Transverse colon (tissue), 4 donors: ENCODE data around the gene SSTR4. TPM values are rescaled to one million over a fixed set of nuclear protein-coding genes. Genes with fewer than 3 reads are reported as not detected.

ENCODE experiments used
- DNase-seq: peaks from one replicate; pipeline ENCODE4 v3.0.0-alpha.2; 2019
- H3K27ac ChIP-seq, 4 donors: fragments of 200-600 bp; sonication (generic); 2 replicates each; pipeline ENCODE4 v1.5.1; 2016 to 2018; ENCODE audit warnings: inconsistent platforms in 4 of 4
- H3K27me3 ChIP-seq: fragments of 200-600 bp; sonication (generic); 2 replicates; pipeline ENCODE4 v1.5.1; 2017; ENCODE audit warnings: inconsistent platforms
- H3K36me3 ChIP-seq, 4 donors: fragments of 200-600 bp; sonication (generic); 2 replicates each; pipeline ENCODE4 v1.5.1; 2017 to 2019; ENCODE audit warnings: inconsistent platforms in 4 of 4
- H3K4me1 ChIP-seq, 4 donors: fragments of 200-600 bp; sonication (generic); 2 replicates each; pipeline ENCODE4 v1.5.1; 2017 to 2020; ENCODE audit warnings: inconsistent platforms in 4 of 4
- H3K4me3 ChIP-seq, 4 donors: fragments of 200-600 bp; sonication (generic); 1 replicate in 1 of 4; 2 replicates in 3 of 4; pipeline versions ENCODE4 v1.5.1 to v1.6.1; 2017 to 2019; ENCODE audit warnings: inconsistent platforms in 4 of 4
- H3K9me3 ChIP-seq, 2 donors: fragments of 200-600 bp; sonication (generic); 2 replicates each; pipeline ENCODE4 v1.5.1; 2017 to 2019; ENCODE audit warnings: inconsistent platforms in 2 of 2
- CTCF ChIP-seq, 5 experiments: fragments of 200-600 bp in 3 of 5; fragments of 450-650 bp in 2 of 5; sonication (generic) in 3 of 5; IDR thresholded peaks; 1 replicate in 2 of 5; 2 replicates in 3 of 5; pipeline ENCODE4 v1.5.1; 2016 to 2017; ENCODE audit warnings: antibody characterized with exemption in 5 of 5, inconsistent platforms in 3 of 5, mild to moderate bottlenecking in 2 of 5, moderate library complexity in 1 of 5
- EP300 ChIP-seq: sonication (generic); formaldehyde crosslinking; IDR thresholded peaks from one replicate; pipeline ENCODE4 v1.6.1; 2017; ENCODE audit warnings: antibody characterized with exemption, low read depth
- POLR2A ChIP-seq: fragments of 450-650 bp; IDR thresholded peaks from one replicate; pipeline ENCODE4 v1.6.1; 2016; ENCODE audit warnings: antibody characterized with exemption, mild to moderate bottlenecking, moderate library complexity
- POLR2AphosphoS5 ChIP-seq, 3 donors: sonication (generic); formaldehyde crosslinking; IDR thresholded peaks; one replicate each; pipeline ENCODE4 v1.6.1; 2016; ENCODE audit warnings: antibody characterized with exemption in 3 of 3
- WGBS, 2 donors: methylation state at CpG; one replicate each; pipeline ENCODE4 v1.1.5; 2018; ENCODE audit warnings: low coverage in 1 of 2; 5-methylcytosine and 5-hydroxymethylcytosine counted together
- in situ Hi-C, 4 donors: fragments of 200-750 bp; cut with MboI; loops; one replicate each; pipeline versions ENCODE4 v1.15.0 to v1.15.1; 2017; ENCODE audit warnings: low sequenced_read_pairs in 3 of 4, low pct_ligation_motif_present in 1 of 4, low pct_unique_long_range_greater_than_20kb in 1 of 4
- intact Hi-C: fragments of 100-400 bp; cut with DNase I; formaldehyde crosslinking; loops from one replicate; pipeline ENCODE4 v1.15.1; 2023; ENCODE audit warnings: low total_unique reads
- total RNA-seq, 4 donors: library from RNA; depleted of rRNA; stranded (reverse); fragments of >200 nt; gene quantifications; one replicate each; pipeline ENCODE4 v1.1.0, GENCODE V29; 2016

The SSTR4 gene
- total RNA-seq, 4 donors from 2014 or later: not detected

- TF ChIP-seq CTCF (IDR thresholded peaks at IDR 0.05) (no peak), POLR2AphosphoS5 (IDR thresholded peaks at IDR 0.05) (no peak), POLR2A (no peak), EP300 (no peak)
- intact Hi-C loops (no loop called here), in situ Hi-C loops (no loop called here)
- Histone ChIP-seq H3K4me3 (peak overlapping the region in 2 of 4 donors; percentile 12 to 22), H3K9me3 (no peaks in the 10 kb centered on the region), H3K27ac (peak overlapping the region; percentile 64 to 74 (median 68)), H3K4me1 (no peaks in the 10 kb centered on the region), H3K36me3 (no peaks in the 10 kb centered on the region), H3K27me3 (no peaks in the 10 kb centered on the region)
- DNase-seq: no peak
- 86% methylated on average over 18 of the region's 23 CpGs; no CpG with 5 or more reads in 1 of the 2 donors for WGBS, 2 donors
Observed at GRCh38 chr20:23085436-23086055, 50.4 kb downstream of the SSTR4 start.

GRCh38 chr20:23086056-23086566, 51.0 kb downstream of the SSTR4 start, which contains the start of gene CD93:
TSS of gene CD93 (minus strand) at chr20:23086324. CDS start at chr20:23086192, 132 bp downstream.
- Histone ChIP-seq H3K9me3 (no peaks in the 10 kb centered on the region), H3K27ac (peak within 1 kb of the TSS; percentile 64 to 74 (median 68)), H3K4me1 (no peaks in the 10 kb centered on the region), H3K27me3 (no peaks in the 10 kb centered on the region), H3K36me3 (no peaks in the 10 kb centered on the region), H3K4me3 (peak within 1 kb of the TSS in 2 of 4 donors; percentile 12 to 22)
- no peak for DNase-seq
- in situ Hi-C loops: no loop called here
- intact Hi-C loops: no loop called here
- TF ChIP-seq POLR2AphosphoS5 (IDR thresholded peaks at IDR 0.05) (peak in 2 of 3 donors; percentile 10 to 29), EP300 (no peak), POLR2A (peak; percentile 25), CTCF (IDR thresholded peaks at IDR 0.05) (no peak)
- WGBS, 2 donors: 73% methylated on average over 25 of the region's 28 CpGs; no CpG with 5 or more reads in 1 of the 2 donors

- peak overlapping the region; percentile 64 to 74 (median 68) for H3K27ac ChIP-seq
- H3K4me3 ChIP-seq: no peak overlapping the region
- no peak for TF ChIP-seq EP300
- peak in 1 of 3 donors; percentile 11 for TF ChIP-seq POLR2AphosphoS5 (IDR thresholded peaks at IDR 0.05)
- H3K36me3 ChIP-seq: no peaks in the 10 kb centered on the region
- 60 to 71% methylated on average over 3 to 14 of the region's 14 CpGs for WGBS, 2 donors
- no peaks in the 10 kb centered on the region for H3K4me1 ChIP-seq
- peak; percentile 22 for DNase-seq
- in situ Hi-C loops: no loop called here
- H3K27me3 ChIP-seq: no peaks in the 10 kb centered on the region
- intact Hi-C loops: no loop called here
- no peaks in the 10 kb centered on the region for H3K9me3 ChIP-seq
Observed at GRCh38 chr20:23086931-23087411, 51.9 kb downstream of the SSTR4 start.

GRCh38 chr20:23087587-23088251, 52.6 kb downstream of the SSTR4 start:
- in situ Hi-C loops: no loop called here
- peak overlapping the region; percentile 64 to 74 (median 68) for H3K27ac ChIP-seq

More at GRCh38 chr20:23087587-23088251, 52.6 kb downstream of the SSTR4 start:
- Histone ChIP-seq H3K9me3 (no peaks in the 10 kb centered on the region), H3K4me3 (no peak overlapping the region), H3K4me1 (no peaks in the 10 kb centered on the region), H3K36me3 (no peaks in the 10 kb centered on the region), H3K27me3 (no peaks in the 10 kb centered on the region)
- intact Hi-C loops: no loop called here
- DNase-seq: no peak
- 63% methylated on average over 9 of the region's 9 CpGs; no CpG with 5 or more reads in 1 of the 2 donors for WGBS, 2 donors
- TF ChIP-seq POLR2A (no peak), POLR2AphosphoS5 (IDR thresholded peaks at IDR 0.05) (no peak), CTCF (IDR thresholded peaks at IDR 0.05) (no peak), EP300 (no peak)

Other genes starting within 250 kb of the SSTR4 start
- gene THBD, start 14.4 kb downstream of the SSTR4 start, total RNA-seq: 10 to 100 TPM in 3 of 4 donors, 1 to 10 TPM in 1; 7.8 to 30.3 (median 18.6) TPM
- 10 to 100 TPM in 1 of 4 donors, 1 to 10 TPM in 3; 6.3 to 14.3 (median 7.9) TPM for gene CD93, start 51.0 kb downstream of the SSTR4 start, total RNA-seq